ENCODE results near the gene SCN2A.

The SCN2A gene

GRCh38 chr2:165196411-165196810, 42.8 kb upstream of the SCN2A start:
- no peak overlapping the region for H3K4me2 ChIP-seq
- TF ChIP-seq CTCF (conservative IDR thresholded peaks at IDR 0.05; ENCODE audit: low read depth, low read length) = no peak

GRCh38 chr2:165197346-165197745, 41.9 kb upstream of the SCN2A start:
- Histone ChIP-seq H3K4me1 (ENCODE audit: low read depth, poor library complexity, severe bottlenecking) (peaks cover 14% of the 10 kb centered on the region), H3K9ac (no peak overlapping the region), H3K79me2 (ENCODE audit: insufficient read depth, low read depth) (no peaks in the 10 kb centered on the region), H4K20me1 (ENCODE audit: insufficient read depth) (no peaks in the 10 kb centered on the region), H3K4me3 (IDR thresholded peaks at IDR 0.05; ENCODE audit: insufficient read depth, low read depth, low read length) (no peak overlapping the region), H3K36me3 (ENCODE audit: insufficient read depth) (no peaks in the 10 kb centered on the region), H3K4me2 (no peak overlapping the region), H3K27me3 (ENCODE audit: insufficient read depth, low read depth) (no peaks in the 10 kb centered on the region), H3K27ac (no peak overlapping the region), H2AFZ (ENCODE audit: low read depth) (no peak overlapping the region)
- TF ChIP-seq CTCF (conservative IDR thresholded peaks at IDR 0.05; ENCODE audit: low read depth, low read length) = no peak

More at GRCh38 chr2:165196411-165196810, 42.8 kb upstream of the SCN2A start:
- H3K36me3 ChIP-seq (ENCODE audit: insufficient read depth) = no peaks in the 10 kb centered on the region
- no peak overlapping the region for H3K4me3 ChIP-seq (IDR thresholded peaks at IDR 0.05; ENCODE audit: insufficient read depth, low read depth, low read length)
- peaks cover 17% of the 10 kb centered on the region for H3K4me1 ChIP-seq (ENCODE audit: low read depth, poor library complexity, severe bottlenecking)
- no peak overlapping the region for H2AFZ ChIP-seq (ENCODE audit: low read depth)
- H3K27me3 ChIP-seq (ENCODE audit: insufficient read depth, low read depth) = no peaks in the 10 kb centered on the region
- no peaks in the 10 kb centered on the region for H4K20me1 ChIP-seq (ENCODE audit: insufficient read depth)
- no peaks in the 10 kb centered on the region for H3K79me2 ChIP-seq (ENCODE audit: insufficient read depth, low read depth)
- no peak overlapping the region for H3K27ac ChIP-seq
- H3K9ac ChIP-seq = no peak overlapping the region

- Histone ChIP-seq H3K79me2 (ENCODE audit: insufficient read depth, low read depth) (no peaks in the 10 kb centered on the region), H3K27me3 (ENCODE audit: insufficient read depth, low read depth) (no peaks in the 10 kb centered on the region), H3K4me1 (ENCODE audit: low read depth, poor library complexity, severe bottlenecking) (peaks cover 12% of the 10 kb centered on the region), H3K9ac (no peak overlapping the region), H2AFZ (ENCODE audit: low read depth) (no peak overlapping the region), H4K20me1 (ENCODE audit: insufficient read depth) (no peaks in the 10 kb centered on the region), H3K36me3 (ENCODE audit: insufficient read depth) (no peaks in the 10 kb centered on the region), H3K4me3 (IDR thresholded peaks at IDR 0.05; ENCODE audit: insufficient read depth, low read depth, low read length) (no peak overlapping the region), H3K4me2 (no peak overlapping the region), H3K27ac (no peak overlapping the region)
- TF ChIP-seq CTCF (conservative IDR thresholded peaks at IDR 0.05; ENCODE audit: low read depth, low read length) = no peak
Observed at GRCh38 chr2:165198181-165198580, 41.0 kb upstream of the SCN2A start.

- H3K9ac ChIP-seq = no peak overlapping the region
- peaks cover 21% of the 10 kb centered on the region for H3K4me1 ChIP-seq (ENCODE audit: low read depth, poor library complexity, severe bottlenecking)
- TF ChIP-seq CTCF (conservative IDR thresholded peaks at IDR 0.05; ENCODE audit: low read depth, low read length) = no peak
- no peaks in the 10 kb centered on the region for H4K20me1 ChIP-seq (ENCODE audit: insufficient read depth)
- no peak overlapping the region for H2AFZ ChIP-seq (ENCODE audit: low read depth)
- no peak overlapping the region for H3K4me2 ChIP-seq
- H3K27ac ChIP-seq = no peak overlapping the region
- no peak overlapping the region for H3K4me3 ChIP-seq (IDR thresholded peaks at IDR 0.05; ENCODE audit: insufficient read depth, low read depth, low read length)
- H3K79me2 ChIP-seq (ENCODE audit: insufficient read depth, low read depth) = no peaks in the 10 kb centered on the region
- H3K27me3 ChIP-seq (ENCODE audit: insufficient read depth, low read depth) = no peaks in the 10 kb centered on the region
- H3K36me3 ChIP-seq (ENCODE audit: insufficient read depth) = no peaks in the 10 kb centered on the region
Observed at GRCh38 chr2:165202239-165202638, 37.0 kb upstream of the SCN2A start.

Measured in KMS-11 (cell line).